Mucosa of descending colon (tissue), 3 donors: Measurements from ENCODE around the gene SMIM1. TPM values are rescaled to one million over a fixed set of nuclear protein-coding genes. Genes with fewer than 3 reads are reported as not detected.
"Not testable (repeated sequence)": the region's sequence is repeated elsewhere in the genome, so short reads cannot be mapped to it uniquely, and the experiment has no call there.

Experiments
- ATAC-seq: fragments of 200-7000 bp; cut with Tn5 transposase; one replicate; pipeline ENCODE4 v1.9.1; 2020; ENCODE audit warnings: mild to moderate bottlenecking, moderate library complexity
- DNase-seq, 3 donors: peaks; one replicate each; pipeline ENCODE4 v3.0.0-alpha.2; 2020
- H3K36me3 ChIP-seq: fragments of 200-600 bp; one replicate; pipeline ENCODE4 v1.8.0; 2021; ENCODE audit warnings: low read depth, mild to moderate bottlenecking
- H3K4me1 ChIP-seq: fragments of 200-600 bp; one replicate; pipeline ENCODE4 v1.8.0; 2021; ENCODE audit warnings: low read depth, mild to moderate bottlenecking
- H3K4me3 ChIP-seq: fragments of 200-600 bp; one replicate; pipeline ENCODE4 v1.8.0; 2021; ENCODE audit warnings: mild to moderate bottlenecking
- H3K9me3 ChIP-seq: fragments of 200-600 bp; one replicate; pipeline ENCODE4 v1.8.0; 2021; ENCODE audit warnings: mild to moderate bottlenecking
- CTCF ChIP-seq: fragments of 200-600 bp; IDR thresholded peaks from one replicate; pipeline ENCODE4 v1.8.0; 2022; ENCODE audit warnings: antibody characterized with exemption, mild to moderate bottlenecking
- intact Hi-C, 2 donors: fragments of 100-400 bp; cut with DNase I in 1 of 2; cut with micrococcal nuclease in 1 of 2; formaldehyde crosslinking; loops; one replicate each; pipeline versions ENCODE4 v1.11.0 to v1.11.1; 2022; cut with DNase I, micrococcal nuclease
- total RNA-seq, 3 donors: library from RNA; stranded (reverse); fragmentation: NEBNext Ultra II Directional in 2 of 3; extraction: Animal tissue kit (Norgen Biotek cat#: 25700) in 2 of 3; gene quantifications; one replicate each; pipeline versions ENCODE4 v1.2.1 to v1.2.4, GENCODE V29; 2021 to 2023
- donor health status: DM: no; HTN: no; CAD: no; lungs with moderate emphysema.
- donor health status: DM: no; HTN: no; CAD: no.
- donor health status: DM: no; HTN: yes; CAD: no.

SMIM1 gene
- total RNA-seq, 3 donors from 2014 or later: 1.6 to 16.1 (median 2.6) TPM

- DNase-seq (peak in 1 of 3 donors; percentile 33), ATAC-seq (no peak)
- no peaks in the 10 kb centered on the region for H3K9me3 ChIP-seq
- TF ChIP-seq CTCF: no peak
- H3K4me1 ChIP-seq: peaks cover 9% of the 10 kb centered on the region
- intact Hi-C loops: no loop called here
- no peak overlapping the region for H3K4me3 ChIP-seq
- no peaks in the 10 kb centered on the region for H3K36me3 ChIP-seq
Measured at GRCh38 chr1:3799976-3800685, 27.6 kb downstream of the SMIM1 start.

GRCh38 chr1:3800795-3801194 is 28.2 kb downstream of the SMIM1 start:
- H3K4me1 ChIP-seq, DNase-seq, intact Hi-C loops: not testable (repeated sequence)

GRCh38 chr1:3803905-3804626 is 31.5 kb downstream of the SMIM1 start:
- DNase-seq (peak in 1 of 3 donors; percentile 6), ATAC-seq (no peak)
- Histone ChIP-seq H3K36me3 (no peaks in the 10 kb centered on the region), H3K9me3 (no peaks in the 10 kb centered on the region), H3K4me1 (no peaks in the 10 kb centered on the region), H3K4me3 (no peak overlapping the region)
- no peak for TF ChIP-seq CTCF
- intact Hi-C loops: no loop called here

More at GRCh38 chr1:3800795-3801194, 28.2 kb downstream of the SMIM1 start:
- ATAC-seq, H3K9me3 ChIP-seq, H3K36me3 ChIP-seq, H3K4me3 ChIP-seq: not testable (repeated sequence)

- H3K4me3 ChIP-seq, intact Hi-C loops, H3K36me3 ChIP-seq, H3K9me3 ChIP-seq, H3K4me1 ChIP-seq, ATAC-seq, DNase-seq: not testable (repeated sequence)
Measured at GRCh38 chr1:3804627-3804944, 32.0 kb downstream of the SMIM1 start.

GRCh38 chr1:3805038-3805437 is 32.5 kb downstream of the SMIM1 start:
- ATAC-seq: no peak
- peak in 1 of 3 donors; percentile 32 for DNase-seq
- Histone ChIP-seq H3K36me3 (no peaks in the 10 kb centered on the region), H3K4me1 (no peaks in the 10 kb centered on the region), H3K4me3 (no peak overlapping the region), H3K9me3 (no peaks in the 10 kb centered on the region)
- intact Hi-C loops: no loop called here
- no peak for TF ChIP-seq CTCF

GRCh38 chr1:3807769-3808168 is 35.2 kb downstream of the SMIM1 start:
- ATAC-seq: no peak
- DNase-seq: no peak
- no peak for TF ChIP-seq CTCF
- Histone ChIP-seq H3K4me3 (no peak overlapping the region), H3K36me3 (no peaks in the 10 kb centered on the region), H3K4me1 (no peaks in the 10 kb centered on the region), H3K9me3 (no peaks in the 10 kb centered on the region)
- intact Hi-C loops: no loop called here
